AG04450 (cell line): ENCODE measurements around the gene ABL2. TPM values are rescaled to one million over a fixed set of nuclear protein-coding genes. Genes with fewer than 3 reads are reported as not detected.

Source experiments
- CTCF ChIA-PET: fragments of 300-600, 350-600 bp; formaldehyde crosslinking; extraction: SDS; loops from one replicate; lab custom pipeline; 2022; ENCODE audit warnings: antibody characterized with exemption, inconsistent platforms; lab: Charles Lee
- POLR2A ChIA-PET: fragments of 350-600 bp; formaldehyde crosslinking; extraction: SDS; loops from one replicate; lab custom pipeline; 2021; ENCODE audit warnings: antibody characterized with exemption, inconsistent platforms; lab: Yijun Ruan, JAX
- DNase-seq: peaks from one replicate; pipeline ENCODE4 v3.0.0-alpha.2; 2011; ENCODE audit warnings: low read depth, low spot score
- H3K27ac ChIP-seq: one replicate; pipeline ENCODE4 v1.5.1; 2012; ENCODE audit warnings: low read depth, low read length, control low read depth
- H3K27me3 ChIP-seq: one replicate; pipeline ENCODE4 v1.6.0; 2012; ENCODE audit warnings: low read length; ENCODE audit not compliant: control insufficient read depth, insufficient read depth
- H3K4me3 ChIP-seq: 2 replicates; pipeline ENCODE4 v1.5.1; 2011; ENCODE audit warnings: mild to moderate bottlenecking, low read depth, low read length, control low read depth
- H3K9me3 ChIP-seq: 2 replicates; pipeline ENCODE4 v1.5.1; 2012; ENCODE audit warnings: low read length; ENCODE audit not compliant: control insufficient read depth, insufficient read depth
- CTCF ChIP-seq: IDR thresholded peaks from 2 replicates; pipeline ENCODE4 v1.5.1; 2011; ENCODE audit warnings: low read depth, low read length, control low read depth, inconsistent platforms
- polyA plus RNA-seq: library from polyadenylated mRNA; depleted of rRNA; stranded (reverse); fragments of >200 nt; gene quantifications from 2 replicates; pipeline ENCODE4 v1.2.3, GENCODE V29; 2011

Gene ABL2
- polyA plus RNA-seq, 1 experiment: 13.9 TPM

DNA sequence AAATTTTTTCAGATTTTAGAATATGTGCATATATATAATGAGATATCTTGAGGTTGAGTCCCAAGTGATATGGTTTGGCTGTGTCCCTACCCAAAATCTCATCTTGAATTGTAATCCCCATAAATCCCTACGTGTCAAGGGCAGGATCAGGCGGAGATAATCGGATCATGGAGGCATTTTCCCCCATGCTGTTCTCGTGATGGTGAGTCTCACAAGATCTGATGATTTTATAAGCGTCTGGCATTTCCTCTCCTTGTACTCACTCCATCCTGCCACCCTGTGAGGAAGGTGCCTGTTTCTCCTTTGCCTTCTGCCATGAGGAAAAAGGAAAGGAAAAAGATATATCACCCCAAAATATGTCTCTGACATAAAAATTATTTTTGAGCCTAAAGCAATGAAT, 83.0 kb downstream of the ABL2 start:
- ChIA-PET CTCF (no interaction called here), POLR2A (no interaction called here)
- DNase-seq: no peak
- Histone ChIP-seq H3K27me3 (no peaks in the 10 kb centered on the region), H3K9me3 (peaks cover 4% of the 10 kb centered on the region; the same call in 1 of the 2 replicates), H3K27ac (no peak overlapping the region), H3K4me3 (no peak overlapping the region)
- TF ChIP-seq CTCF: no peak

GRCh38 chr1:179145521-179145920, 84.0 kb downstream of the ABL2 start:
- Histone ChIP-seq H3K27me3 (no peaks in the 10 kb centered on the region), H3K9me3 (peaks cover 4% of the 10 kb centered on the region; the same call in 1 of the 2 replicates), H3K4me3 (no peak overlapping the region), H3K27ac (no peak overlapping the region)
- no peak for TF ChIP-seq CTCF
- POLR2A ChIA-PET: no interaction called here
- no peak for DNase-seq
- CTCF ChIA-PET: no interaction called here

DNA sequence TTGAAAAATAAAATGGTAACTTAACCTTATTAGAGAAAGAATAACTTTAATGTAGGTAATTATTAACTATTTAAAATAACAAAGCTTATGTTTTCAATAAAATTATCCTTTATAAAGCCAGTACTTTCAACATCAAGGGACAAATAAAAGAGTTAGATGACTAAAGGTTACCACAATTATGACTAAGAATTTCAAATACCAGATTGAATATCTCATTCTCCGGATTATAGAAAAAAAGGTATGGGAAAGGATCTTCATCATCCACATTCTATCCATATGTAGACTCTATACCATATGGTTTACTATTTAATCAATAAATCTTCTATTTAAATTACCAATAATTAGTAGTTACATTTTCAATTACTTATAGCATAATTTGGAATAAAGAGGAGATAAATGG, 84.9 kb downstream of the ABL2 start:
- no peaks in the 10 kb centered on the region; the same call in 1 of the 2 replicates for H3K9me3 ChIP-seq
- no peak overlapping the region for H3K27ac ChIP-seq
- no peak overlapping the region for H3K4me3 ChIP-seq
- TF ChIP-seq CTCF: no peak
- DNase-seq: no peak
- H3K27me3 ChIP-seq: no peaks in the 10 kb centered on the region
- CTCF ChIA-PET: interaction anchor here (1.6 kb wide), 1 partner anchor 24 kb away, joined by 4 read pairs; no protein-coding TSS in a partner anchor
- POLR2A ChIA-PET: no interaction called here

DNA sequence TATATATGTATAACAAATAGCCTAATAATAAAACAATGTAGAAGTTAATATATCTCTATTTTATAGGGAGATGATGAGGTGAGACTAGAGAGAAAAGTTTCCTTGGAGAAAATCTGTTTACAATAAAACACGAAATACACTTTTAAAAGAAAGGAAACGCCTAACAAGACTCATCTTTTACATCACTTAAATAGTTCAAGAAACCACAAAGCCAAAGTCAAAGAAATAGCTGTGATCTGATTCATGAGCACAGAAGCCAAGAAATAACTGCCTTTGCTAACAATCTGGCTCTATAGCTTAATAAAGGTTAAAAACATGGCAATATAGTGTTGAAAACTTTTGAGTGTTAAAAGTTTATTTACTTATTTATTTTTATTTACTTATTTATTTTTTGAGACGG, 86.2 kb downstream of the ABL2 start:
- H3K27me3 ChIP-seq: no peaks in the 10 kb centered on the region
- CTCF ChIA-PET: interaction anchor here (1.0 kb wide), 1 partner anchor 10 kb away, joined by 3 read pairs; no protein-coding TSS in a partner anchor
- peak overlapping the region; percentile 69 for H3K4me3 ChIP-seq
- POLR2A ChIA-PET: interaction anchor here (0.6 to 1.0 kb wide), 3 partner anchors 8 to 21 kb away, joined by 3 to 6 read pairs (median 3); no protein-coding TSS in a partner anchor
- H3K27ac ChIP-seq: peak overlapping the region; percentile 99
- TF ChIP-seq CTCF: no peak
- DNase-seq: peak; percentile 74
- H3K9me3 ChIP-seq: no peaks in the 10 kb centered on the region; the same call in 1 of the 2 replicates

DNA sequence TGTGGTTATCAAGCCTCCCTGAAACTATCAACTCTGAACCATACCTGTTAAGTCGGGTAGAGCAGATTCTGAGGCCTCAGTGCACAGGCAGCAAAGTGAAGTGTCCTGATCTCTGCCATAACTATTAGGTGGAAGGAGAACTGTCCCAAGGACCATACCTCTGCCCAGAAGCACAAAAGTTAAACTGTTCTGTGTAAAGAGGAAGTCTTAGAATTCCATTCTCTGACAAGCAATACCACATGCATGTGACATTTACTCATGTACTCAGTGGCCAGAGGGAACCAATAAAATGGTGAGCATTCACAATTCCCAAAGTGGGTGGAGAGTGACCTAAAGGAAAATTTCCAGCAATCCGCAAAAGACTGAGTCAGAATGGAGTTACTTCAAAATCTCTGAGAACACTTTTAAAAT, 86.6 kb downstream of the ABL2 start:
- POLR2A ChIA-PET: interaction anchor here (1.0 kb wide), 1 partner anchor 17 kb away, joined by 6 read pairs; no protein-coding TSS in a partner anchor

More for the DNA sequence above, 86.6 kb downstream of the ABL2 start:
- CTCF ChIA-PET: interaction anchor here (1.0 to 1.6 kb wide), 2 partner anchors 11 to 22 kb away, joined by 3 to 8 read pairs; no protein-coding TSS in a partner anchor
- peak overlapping the region; percentile 69 for H3K4me3 ChIP-seq
- DNase-seq: peak; percentile 94
- no peaks in the 10 kb centered on the region for H3K27me3 ChIP-seq
- TF ChIP-seq CTCF: no peak
- peak overlapping the region; percentile 99 for H3K27ac ChIP-seq
- H3K9me3 ChIP-seq: no peaks in the 10 kb centered on the region; the same call in 1 of the 2 replicates
